ENCODE results near the gene DEFB128.
"Not testable (repeated sequence)": the region's sequence is repeated elsewhere in the genome, so short reads cannot be mapped to it uniquely, and the experiment has no call there.

The DEFB128 gene

DNA sequence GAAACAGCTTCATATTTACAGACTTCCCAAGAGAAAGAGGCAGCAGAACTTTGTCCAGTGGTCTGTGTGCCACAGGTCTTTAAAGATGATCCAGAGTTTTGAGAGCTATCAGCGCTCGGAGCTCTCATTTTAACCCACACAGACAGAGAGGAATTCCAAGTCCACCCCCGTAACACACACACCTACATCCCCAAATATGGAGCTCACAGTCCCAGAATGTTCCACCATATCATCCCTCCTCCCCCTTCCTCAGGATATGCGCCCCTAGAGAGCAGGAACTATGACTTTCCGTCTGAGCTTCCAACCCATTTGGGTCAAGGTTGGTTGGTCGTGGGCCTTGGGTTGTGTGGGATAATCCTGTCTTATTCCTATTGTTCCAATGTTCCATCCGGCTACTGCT, at the start of gene DEFB128:
DEFB128 (minus strand) TSS at position 101 of the 400 bp plus-strand sequence; CDS start at position 13, 88 bp downstream.
- H3K27me3 ChIP-seq (ENCODE audit: insufficient read depth, low read length), result no peaks in the 10 kb centered on the region
- no peaks in the 10 kb centered on the region for H3K4me1 ChIP-seq (ENCODE audit: insufficient read depth, low read length)
- no peaks in the 10 kb centered on the region for H3K9me3 ChIP-seq (ENCODE audit: low read length)
- no peaks in the 10 kb centered on the region for H3K36me3 ChIP-seq (ENCODE audit: insufficient read depth, low read length)
- H3K4me3 ChIP-seq (ENCODE audit: low read length), result no peak within 1 kb of the TSS
- H2AFZ ChIP-seq (ENCODE audit: low read depth, low read length), result no peak within 1 kb of the TSS

DNA sequence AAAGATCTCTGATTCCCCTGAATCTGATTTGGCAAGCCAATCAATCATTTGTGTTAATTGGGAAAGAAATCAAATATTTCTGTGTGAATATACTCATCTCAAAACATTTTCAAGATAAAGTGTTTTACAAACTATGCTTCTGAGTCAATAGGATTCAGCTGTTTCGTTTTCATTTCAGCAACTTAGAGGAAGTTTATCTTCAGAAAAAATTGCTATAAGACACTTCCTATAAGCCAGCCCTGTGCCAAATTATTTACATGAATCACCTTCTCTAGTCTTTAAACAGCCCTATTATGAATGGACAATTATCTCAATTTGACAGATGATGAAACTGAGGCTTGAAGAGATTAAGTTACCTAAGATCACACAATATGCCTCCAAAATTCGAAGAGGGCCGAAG, 48.4 kb upstream of the DEFB128 start:
- Histone ChIP-seq H3K4me3 (ENCODE audit: low read length) (no peak overlapping the region), H3K27me3 (ENCODE audit: insufficient read depth, low read length) (peaks cover 4% of the 10 kb centered on the region), H2AFZ (ENCODE audit: low read depth, low read length) (no peak overlapping the region), H3K4me1 (ENCODE audit: insufficient read depth, low read length) (peaks cover 3% of the 10 kb centered on the region), H3K36me3 (ENCODE audit: insufficient read depth, low read length) (no peaks in the 10 kb centered on the region), H3K9me3 (ENCODE audit: low read length) (no peaks in the 10 kb centered on the region)

DNA sequence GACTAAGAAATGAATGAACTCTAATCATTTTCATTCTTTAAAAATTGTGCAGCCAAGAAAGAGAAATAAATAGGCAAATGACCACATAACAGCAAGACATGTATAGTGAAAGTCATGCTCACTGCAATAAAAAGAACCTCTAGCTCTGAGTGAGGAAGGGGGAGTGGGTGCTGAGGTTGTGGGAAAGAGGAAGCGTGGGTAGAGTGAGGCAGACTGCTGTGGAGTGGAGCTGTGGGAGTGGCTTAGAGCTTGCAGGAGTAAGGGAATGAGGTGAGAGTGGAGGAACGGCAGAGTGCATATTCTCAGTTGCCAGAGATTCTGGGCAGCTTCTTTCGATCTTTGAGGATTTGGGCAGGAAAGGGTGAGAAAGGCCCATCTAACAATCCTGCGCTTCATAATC, 48.0 kb upstream of the DEFB128 start:
- Histone ChIP-seq H3K4me3 (ENCODE audit: low read length) (no peak overlapping the region), H3K36me3 (ENCODE audit: insufficient read depth, low read length) (no peaks in the 10 kb centered on the region), H3K27me3 (ENCODE audit: insufficient read depth, low read length) (peaks cover 4% of the 10 kb centered on the region), H2AFZ (ENCODE audit: low read depth, low read length) (no peak overlapping the region), H3K4me1 (ENCODE audit: insufficient read depth, low read length) (peaks cover 3% of the 10 kb centered on the region), H3K9me3 (ENCODE audit: low read length) (no peaks in the 10 kb centered on the region)

- H3K4me3 ChIP-seq (ENCODE audit: low read length), result no peak overlapping the region
- no peaks in the 10 kb centered on the region for H3K9me3 ChIP-seq (ENCODE audit: low read length)
- H3K36me3 ChIP-seq (ENCODE audit: insufficient read depth, low read length), result no peaks in the 10 kb centered on the region
- peaks cover 3% of the 10 kb centered on the region for H3K4me1 ChIP-seq (ENCODE audit: insufficient read depth, low read length)
- peaks cover 4% of the 10 kb centered on the region for H3K27me3 ChIP-seq (ENCODE audit: insufficient read depth, low read length)
- H2AFZ ChIP-seq (ENCODE audit: low read depth, low read length), result no peak overlapping the region
These were observed 46.4 kb upstream of the DEFB128 start for GRCh38 chr20:235891-236290.

DNA sequence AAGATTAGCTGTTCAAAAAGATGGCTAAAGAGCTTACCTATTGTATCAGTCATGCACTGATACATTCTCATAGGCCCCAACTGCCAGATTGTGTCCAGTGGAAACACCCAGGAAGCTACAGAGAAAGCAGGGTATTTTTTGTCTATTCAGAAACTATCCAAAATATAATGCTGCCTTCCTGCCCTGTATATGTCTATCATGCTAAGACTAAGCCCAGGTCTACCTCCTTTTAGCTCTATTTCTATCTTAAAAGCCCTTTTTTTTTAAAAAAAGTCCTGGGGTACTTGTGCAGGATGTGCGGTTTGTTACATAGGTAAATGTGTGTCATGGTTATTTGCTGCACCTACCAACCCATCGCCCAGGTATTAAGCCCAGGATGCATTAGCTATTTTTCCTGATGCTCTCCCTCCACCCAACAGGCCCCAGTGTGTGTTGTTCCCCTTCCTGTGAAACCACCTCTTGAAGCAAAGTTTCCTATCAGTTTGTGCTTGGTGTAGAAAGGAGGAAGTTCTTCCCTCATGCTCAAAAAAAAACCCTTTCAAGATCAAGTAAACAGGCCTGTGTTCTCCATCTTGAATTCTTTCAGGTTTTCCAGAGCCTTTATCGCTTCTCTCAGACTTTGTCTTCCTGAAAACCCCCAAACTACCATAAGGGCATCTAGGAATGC, 38.1 kb upstream of the DEFB128 start:
- no peaks in the 10 kb centered on the region for H3K27me3 ChIP-seq (ENCODE audit: insufficient read depth, low read length)
- H3K4me1 ChIP-seq (ENCODE audit: insufficient read depth, low read length), result no peaks in the 10 kb centered on the region
- no peak overlapping the region for H2AFZ ChIP-seq (ENCODE audit: low read depth, low read length)
- H3K4me3 ChIP-seq (ENCODE audit: low read length), result no peak overlapping the region
- H3K9me3 ChIP-seq (ENCODE audit: low read length), result no peaks in the 10 kb centered on the region
- no peaks in the 10 kb centered on the region for H3K36me3 ChIP-seq (ENCODE audit: insufficient read depth, low read length)

DNA sequence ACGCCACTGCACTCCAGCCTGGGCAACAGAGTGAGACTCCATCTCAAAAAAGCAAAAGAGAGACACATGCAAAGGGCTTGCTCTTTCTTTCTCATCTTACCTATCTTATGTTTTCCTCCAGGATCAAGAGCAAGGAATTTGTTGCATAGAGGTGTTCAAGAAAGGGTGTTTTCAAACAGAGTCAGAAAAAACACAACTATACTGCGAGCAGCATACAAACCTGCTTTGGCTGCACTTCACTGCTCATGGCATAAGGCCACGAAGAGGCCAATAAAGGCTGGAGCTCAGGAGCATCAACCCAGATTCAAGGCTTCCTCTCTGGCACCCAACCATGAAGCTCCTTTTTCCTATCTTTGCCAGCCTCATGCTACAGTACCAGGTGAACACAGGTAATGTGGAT, 37.4 kb upstream of the DEFB128 start, which contains the start of gene DEFB129:
DEFB129 (plus strand) TSS at position 301 of the 400 bp plus-strand sequence; CDS start at position 332, 31 bp downstream.
- no peaks in the 10 kb centered on the region for H3K4me1 ChIP-seq (ENCODE audit: insufficient read depth, low read length)
- no peak within 1 kb of the TSS for H2AFZ ChIP-seq (ENCODE audit: low read depth, low read length)
- no peaks in the 10 kb centered on the region for H3K36me3 ChIP-seq (ENCODE audit: insufficient read depth, low read length)
- H3K4me3 ChIP-seq (ENCODE audit: low read length), result no peak within 1 kb of the TSS
- no peaks in the 10 kb centered on the region for H3K27me3 ChIP-seq (ENCODE audit: insufficient read depth, low read length)
- no peaks in the 10 kb centered on the region for H3K9me3 ChIP-seq (ENCODE audit: low read length)

DNA sequence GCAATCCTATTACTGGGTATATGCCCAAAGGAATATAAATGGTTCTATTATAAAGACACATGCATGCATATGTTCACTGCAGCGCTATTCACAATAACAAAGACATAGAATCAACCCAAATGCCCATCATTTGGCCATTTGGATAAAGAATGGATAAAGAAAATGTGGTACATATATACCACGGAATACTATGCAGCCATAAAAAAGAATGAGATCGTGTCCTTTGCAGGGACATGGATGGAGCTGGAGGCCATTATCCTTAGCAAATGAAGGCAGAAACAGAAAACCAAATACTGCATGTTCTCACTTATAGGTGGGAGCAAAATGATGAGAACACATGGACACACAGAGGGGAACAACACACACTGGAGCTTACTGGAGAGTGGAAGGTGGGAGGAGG, 36.4 kb upstream of the DEFB128 start:
- H3K36me3 ChIP-seq (ENCODE audit: insufficient read depth, low read length); H3K4me3 ChIP-seq (ENCODE audit: low read length); H3K27me3 ChIP-seq (ENCODE audit: insufficient read depth, low read length); H3K9me3 ChIP-seq (ENCODE audit: low read length); H2AFZ ChIP-seq (ENCODE audit: low read depth, low read length); H3K4me1 ChIP-seq (ENCODE audit: insufficient read depth, low read length): not testable (repeated sequence)

GRCh38 chr20:221258-221830, 31.8 kb upstream of the DEFB128 start:
- Histone ChIP-seq H2AFZ (ENCODE audit: low read depth, low read length) (no peak overlapping the region), H3K4me3 (ENCODE audit: low read length) (no peak overlapping the region), H3K36me3 (ENCODE audit: insufficient read depth, low read length) (no peaks in the 10 kb centered on the region), H3K4me1 (ENCODE audit: insufficient read depth, low read length) (no peaks in the 10 kb centered on the region), H3K9me3 (ENCODE audit: low read length) (no peaks in the 10 kb centered on the region), H3K27me3 (ENCODE audit: insufficient read depth, low read length) (peaks cover 4% of the 10 kb centered on the region)

DNA sequence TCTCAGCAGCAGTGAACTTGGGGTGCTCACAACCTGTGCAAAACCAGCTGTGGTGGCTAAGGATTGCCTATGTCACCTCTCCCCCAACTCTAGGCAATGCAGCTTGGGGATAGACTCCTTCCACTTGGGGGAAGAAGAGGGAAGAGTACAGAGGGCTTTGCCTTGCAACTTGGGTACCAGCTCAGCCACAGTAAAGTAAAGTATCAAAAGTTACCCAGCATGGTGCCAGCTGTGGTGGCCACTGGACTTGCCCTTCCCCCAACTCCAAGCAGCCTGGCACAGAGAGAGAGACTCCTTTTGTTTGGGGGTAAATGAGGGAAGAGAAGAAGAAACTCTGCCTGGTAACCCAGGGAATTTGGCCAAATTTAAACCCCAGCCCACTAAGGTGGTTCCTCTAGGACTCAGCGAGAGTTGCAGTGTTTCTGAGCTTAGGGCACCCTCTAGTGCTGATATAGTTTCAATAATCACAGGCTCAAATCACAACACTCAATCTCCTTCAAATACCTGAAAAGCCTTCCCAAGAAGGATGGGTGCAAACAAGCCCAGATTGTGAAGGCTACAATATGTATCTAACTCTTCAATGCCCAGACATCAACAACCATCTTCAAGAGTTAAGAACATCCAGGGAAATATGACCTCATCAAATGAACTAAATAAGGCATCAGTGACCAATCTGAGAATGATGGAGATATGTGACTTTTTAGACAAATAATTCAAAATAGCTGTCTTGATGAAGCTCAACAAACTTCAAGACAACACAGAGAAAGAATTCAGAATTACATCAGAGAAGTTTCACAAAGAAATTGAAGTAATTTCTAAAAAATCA, 30.0 kb upstream of the DEFB128 start:
- Histone ChIP-seq H3K4me3 (ENCODE audit: low read length) (no peak overlapping the region), H3K4me1 (ENCODE audit: insufficient read depth, low read length) (no peaks in the 10 kb centered on the region), H3K27me3 (ENCODE audit: insufficient read depth, low read length) (peaks cover 7% of the 10 kb centered on the region), H3K36me3 (ENCODE audit: insufficient read depth, low read length) (no peaks in the 10 kb centered on the region), H3K9me3 (ENCODE audit: low read length) (no peaks in the 10 kb centered on the region), H2AFZ (ENCODE audit: low read depth, low read length) (no peak overlapping the region)

DNA sequence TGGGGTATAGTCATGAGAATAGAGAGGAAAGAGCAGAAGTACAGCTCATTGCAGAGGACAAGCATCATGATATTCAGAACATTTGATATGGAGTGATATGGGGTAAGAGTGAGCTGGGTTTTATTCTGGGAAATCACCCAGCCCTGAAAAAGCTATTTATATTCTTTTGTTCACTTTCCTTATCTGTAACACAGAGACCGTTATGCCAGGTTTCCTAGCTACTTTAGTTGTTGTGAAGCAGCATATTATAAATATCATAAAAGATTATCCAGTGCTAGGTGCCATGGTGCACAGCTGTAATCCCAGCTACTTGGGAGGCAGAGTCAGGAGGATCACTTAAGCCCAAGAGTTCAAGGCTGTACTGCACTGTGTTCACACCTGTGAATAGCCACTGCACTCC, 27.8 kb upstream of the DEFB128 start:
- Histone ChIP-seq H3K27me3 (ENCODE audit: insufficient read depth, low read length) (peaks cover 13% of the 10 kb centered on the region), H3K36me3 (ENCODE audit: insufficient read depth, low read length) (no peaks in the 10 kb centered on the region), H3K4me1 (ENCODE audit: insufficient read depth, low read length) (no peaks in the 10 kb centered on the region), H2AFZ (ENCODE audit: low read depth, low read length) (no peak overlapping the region), H3K9me3 (ENCODE audit: low read length) (no peaks in the 10 kb centered on the region), H3K4me3 (ENCODE audit: low read length) (no peak overlapping the region)

GRCh38 chr20:215796-216195, 26.3 kb upstream of the DEFB128 start:
- no peak overlapping the region for H3K4me3 ChIP-seq (ENCODE audit: low read length)
- H3K36me3 ChIP-seq (ENCODE audit: insufficient read depth, low read length), result no peaks in the 10 kb centered on the region
- H3K27me3 ChIP-seq (ENCODE audit: insufficient read depth, low read length), result peaks cover 15% of the 10 kb centered on the region
- no peaks in the 10 kb centered on the region for H3K4me1 ChIP-seq (ENCODE audit: insufficient read depth, low read length)
- no peaks in the 10 kb centered on the region for H3K9me3 ChIP-seq (ENCODE audit: low read length)
- H2AFZ ChIP-seq (ENCODE audit: low read depth, low read length), result no peak overlapping the region

DNA sequence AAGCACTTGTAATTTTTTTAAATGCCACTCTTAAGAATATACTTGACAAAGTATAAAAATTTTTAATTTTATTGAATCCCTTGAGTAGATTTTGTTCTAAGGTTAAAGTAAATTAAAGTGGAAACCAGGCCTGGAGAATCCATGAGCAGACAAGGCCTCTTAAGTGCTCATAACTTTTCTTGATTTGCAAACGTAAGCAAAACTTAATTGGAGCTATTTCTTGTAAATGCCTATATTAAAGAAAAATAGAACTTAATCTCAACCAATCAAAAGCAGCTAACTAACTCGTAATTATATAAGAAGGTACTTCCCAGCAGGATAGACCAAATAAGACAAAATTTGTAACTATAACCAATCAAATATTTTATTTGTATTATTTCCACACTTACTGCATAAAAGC, 24.9 kb upstream of the DEFB128 start:
- no peak overlapping the region for H3K4me3 ChIP-seq (ENCODE audit: low read length)
- no peak overlapping the region for H2AFZ ChIP-seq (ENCODE audit: low read depth, low read length)
- H3K36me3 ChIP-seq (ENCODE audit: insufficient read depth, low read length), result no peaks in the 10 kb centered on the region
- H3K27me3 ChIP-seq (ENCODE audit: insufficient read depth, low read length), result peaks cover 17% of the 10 kb centered on the region
- no peaks in the 10 kb centered on the region for H3K4me1 ChIP-seq (ENCODE audit: insufficient read depth, low read length)
- H3K9me3 ChIP-seq (ENCODE audit: low read length), result no peaks in the 10 kb centered on the region

DNA sequence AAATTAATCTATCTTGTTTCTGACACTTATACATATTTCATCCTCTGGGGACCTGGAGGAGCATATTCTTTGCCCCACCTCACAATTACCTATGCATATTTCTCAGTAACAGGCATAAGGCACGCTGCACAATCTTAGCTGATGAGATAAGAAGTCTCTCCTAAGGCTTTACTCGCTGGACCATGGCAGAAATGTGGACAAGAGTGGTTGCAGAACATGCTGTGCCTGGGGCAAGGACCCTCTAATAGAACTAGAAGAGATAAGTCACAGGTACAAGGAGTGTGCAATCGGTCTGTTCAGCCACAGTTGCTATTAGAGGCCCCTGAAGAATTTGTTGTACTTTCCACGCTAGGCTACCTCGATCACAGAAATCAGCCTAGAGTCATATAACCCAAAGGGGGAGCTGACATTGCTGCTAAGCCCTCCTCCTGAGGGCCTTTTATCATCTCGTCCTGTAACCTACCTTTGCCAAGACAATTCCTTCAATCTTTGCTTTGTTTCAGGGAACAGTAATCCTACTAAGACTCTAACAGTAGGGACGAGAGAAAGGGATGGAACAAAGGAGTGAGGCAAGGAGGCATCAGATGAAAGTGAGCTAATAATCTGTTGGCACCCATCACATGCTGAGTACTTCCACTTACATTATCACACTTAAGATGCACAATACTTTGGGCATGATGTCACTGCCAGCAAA, 21.4 kb upstream of the DEFB128 start:
- H3K27me3 ChIP-seq (ENCODE audit: insufficient read depth, low read length), result peaks cover 13% of the 10 kb centered on the region
- H3K36me3 ChIP-seq (ENCODE audit: insufficient read depth, low read length), result no peaks in the 10 kb centered on the region
- H3K9me3 ChIP-seq (ENCODE audit: low read length), result no peaks in the 10 kb centered on the region
- no peak overlapping the region for H3K4me3 ChIP-seq (ENCODE audit: low read length)
- H2AFZ ChIP-seq (ENCODE audit: low read depth, low read length), result no peak overlapping the region
- H3K4me1 ChIP-seq (ENCODE audit: insufficient read depth, low read length), result no peaks in the 10 kb centered on the region
